HepG2 (cell line): ENCODE data around the gene SH2D2A. TPM values are rescaled to one million over a fixed set of nuclear protein-coding genes. Genes with fewer than 3 reads are reported as not detected.

Source experiments
- DPF2 ChIP-seq: sonication (generic); formaldehyde crosslinking; IDR thresholded peaks from 2 replicates; pipeline ENCODE4 v1.4.0; 2020; ENCODE audit warnings: mild to moderate bottlenecking, low read depth, missing genetic modification reagents, borderline replicate concordance
- GTF3A ChIP-seq: sonication (generic); formaldehyde crosslinking; conservative IDR thresholded peaks from 2 replicates; pipeline ENCODE4 v1.4.0; 2020; ENCODE audit warnings: mild to moderate bottlenecking, missing genetic modification reagents
- HCFC1 ChIP-seq: fragments of 150-350 bp; IDR thresholded peaks from 2 replicates; pipeline ENCODE4 v1.6.1; 2014; ENCODE audit warnings: low read depth, low read length
- IKZF4 ChIP-seq: sonication (generic); formaldehyde crosslinking; IDR thresholded peaks from 2 replicates; pipeline ENCODE4 v1.5.1; 2020; ENCODE audit warnings: borderline replicate concordance, mild to moderate bottlenecking, low read depth, missing genetic modification reagents; ENCODE audit errors: not compliant biosample characterization
- IKZF5 ChIP-seq: IDR thresholded peaks from 2 replicates; pipeline ENCODE4 v1.6.1; 2018; ENCODE audit warnings: missing genetic modification reagents, mild to moderate bottlenecking, missing compliant biosample characterization
- PAX8 ChIP-seq: sonication (generic); formaldehyde crosslinking; IDR thresholded peaks from 2 replicates; pipeline ENCODE4 v1.8.0; 2022; ENCODE audit warnings: mild to moderate bottlenecking, missing genetic modification reagents, borderline replicate concordance
- SIN3A ChIP-seq: IDR thresholded peaks from 2 replicates; pipeline ENCODE4 v1.6.1; 2011; ENCODE audit warnings: low read depth, mild to moderate bottlenecking, control low read depth, low read length, borderline replicate concordance
- SMC3 ChIP-seq: IDR thresholded peaks from 2 replicates; pipeline ENCODE4 v1.6.1; 2011; ENCODE audit warnings: low read length, improper control_type of control experiment
- TGIF2 ChIP-seq: IDR thresholded peaks from 2 replicates; pipeline ENCODE4 v1.6.1; 2016; ENCODE audit warnings: control low read depth, missing compliant biosample characterization
- THRA ChIP-seq: sonication (generic); formaldehyde crosslinking; IDR thresholded peaks from 2 replicates; pipeline ENCODE4 v1.4.0; 2020; ENCODE audit warnings: missing genetic modification reagents, borderline replicate concordance
- ZNF12 ChIP-seq: sonication (generic); formaldehyde crosslinking; IDR thresholded peaks from 2 replicates; pipeline ENCODE4 v1.5.0; 2020; ENCODE audit warnings: missing genetic modification reagents
- ZNF121 ChIP-seq: sonication (generic); formaldehyde crosslinking; IDR thresholded peaks from 2 replicates; pipeline ENCODE4 v1.5.0; 2020; ENCODE audit warnings: mild to moderate bottlenecking, missing genetic modification reagents
- ZNF772 ChIP-seq: sonication (generic); formaldehyde crosslinking; IDR thresholded peaks from 2 replicates; pipeline ENCODE4 v1.5.0; 2020; ENCODE audit warnings: mild to moderate bottlenecking, missing genetic modification reagents
- polyA plus RNA-seq, 8 experiments: library from polyadenylated mRNA; depleted of rRNA in 3 of 8; stranded (reverse) in 7 of 8; unstranded in 1 of 8; fragments of >200 nt; fragmentation: Illumina TruSeq in 4 of 8; extraction: Trizol in 4 of 8; gene quantifications; 2 replicates each; pipeline versions ENCODE4 v1.2.1 to v1.2.3, GENCODE V29; 2011 to 2016; ENCODE audit warnings: low read depth in 4 of 8, missing spikeins in 1 of 8, mixed read lengths in 1 of 8; ENCODE audit not compliant: insufficient read depth in 1 of 8
- total RNA-seq, 5 experiments: library from RNA; depleted of rRNA; stranded (reverse); fragments of >200 nt; fragmentation: Illumina TruSeq; extraction: Trizol; gene quantifications; 2 replicates each; pipeline ENCODE4 v1.2.3, GENCODE V29; 2016; ENCODE audit warnings: low read depth in 1 of 5
- TF ChIP-seq, protein P1 (sequence below): sonication (generic); formaldehyde crosslinking; IDR thresholded peaks from 2 replicates; pipeline ENCODE4 v1.4.0; 2020; ENCODE audit warnings: missing genetic modification reagents, borderline replicate concordance
- TF ChIP-seq, protein P2 (sequence below): sonication (generic); formaldehyde crosslinking; IDR thresholded peaks from 2 replicates; pipeline ENCODE4 v1.5.0; 2020; ENCODE audit warnings: mild to moderate bottlenecking, missing genetic modification reagents, borderline replicate concordance

The SH2D2A gene
- total and polyA plus RNA-seq, 2 of the 13 experiments (the other 11 are each of a cell fraction or from before 2014, with no cell fraction given): 0.57 to 0.73 TPM

DNA sequence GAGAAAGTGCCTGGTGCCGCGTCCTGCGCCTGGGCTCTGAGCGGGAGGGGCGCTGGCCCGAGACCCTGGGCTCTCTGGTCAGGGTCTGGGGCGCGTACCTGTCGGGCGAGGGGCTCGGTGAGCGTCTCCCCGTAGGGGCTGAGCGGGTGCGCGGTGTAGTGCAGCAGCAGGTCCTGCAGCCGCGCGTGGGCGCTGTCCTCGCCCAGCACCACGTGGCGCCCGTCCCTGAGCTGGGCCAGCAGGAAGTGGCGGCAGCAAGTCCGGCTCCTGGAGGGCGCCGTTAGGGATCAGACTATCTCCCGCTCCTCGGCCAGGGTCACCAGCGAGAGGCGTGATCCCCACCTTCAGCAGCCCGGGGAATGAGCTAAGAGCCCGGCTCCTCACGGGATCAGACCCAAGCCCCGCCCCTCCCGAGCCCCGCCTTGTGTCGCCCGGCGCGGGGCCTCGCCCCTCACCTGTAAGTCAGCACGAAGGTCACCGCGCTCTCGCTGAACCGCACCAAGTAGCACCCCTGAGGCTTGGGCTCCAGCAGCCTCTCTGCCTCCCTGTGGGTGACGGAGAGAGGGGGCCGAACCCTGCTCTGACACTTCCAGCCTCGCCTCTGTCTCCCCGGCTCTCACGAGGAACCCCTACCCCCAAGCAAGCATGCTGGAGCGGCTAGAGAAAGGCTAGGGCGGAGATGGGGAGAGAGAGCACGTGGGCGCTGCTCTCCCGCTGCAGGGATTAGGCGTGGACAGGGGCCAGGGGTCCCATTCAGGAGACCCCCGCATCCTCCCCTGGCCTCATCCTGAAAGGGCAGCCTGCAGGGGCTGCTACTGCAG lies 2.7 kb downstream of the SH2D2A start (continued):
- TF ChIP-seq, protein P1, sequence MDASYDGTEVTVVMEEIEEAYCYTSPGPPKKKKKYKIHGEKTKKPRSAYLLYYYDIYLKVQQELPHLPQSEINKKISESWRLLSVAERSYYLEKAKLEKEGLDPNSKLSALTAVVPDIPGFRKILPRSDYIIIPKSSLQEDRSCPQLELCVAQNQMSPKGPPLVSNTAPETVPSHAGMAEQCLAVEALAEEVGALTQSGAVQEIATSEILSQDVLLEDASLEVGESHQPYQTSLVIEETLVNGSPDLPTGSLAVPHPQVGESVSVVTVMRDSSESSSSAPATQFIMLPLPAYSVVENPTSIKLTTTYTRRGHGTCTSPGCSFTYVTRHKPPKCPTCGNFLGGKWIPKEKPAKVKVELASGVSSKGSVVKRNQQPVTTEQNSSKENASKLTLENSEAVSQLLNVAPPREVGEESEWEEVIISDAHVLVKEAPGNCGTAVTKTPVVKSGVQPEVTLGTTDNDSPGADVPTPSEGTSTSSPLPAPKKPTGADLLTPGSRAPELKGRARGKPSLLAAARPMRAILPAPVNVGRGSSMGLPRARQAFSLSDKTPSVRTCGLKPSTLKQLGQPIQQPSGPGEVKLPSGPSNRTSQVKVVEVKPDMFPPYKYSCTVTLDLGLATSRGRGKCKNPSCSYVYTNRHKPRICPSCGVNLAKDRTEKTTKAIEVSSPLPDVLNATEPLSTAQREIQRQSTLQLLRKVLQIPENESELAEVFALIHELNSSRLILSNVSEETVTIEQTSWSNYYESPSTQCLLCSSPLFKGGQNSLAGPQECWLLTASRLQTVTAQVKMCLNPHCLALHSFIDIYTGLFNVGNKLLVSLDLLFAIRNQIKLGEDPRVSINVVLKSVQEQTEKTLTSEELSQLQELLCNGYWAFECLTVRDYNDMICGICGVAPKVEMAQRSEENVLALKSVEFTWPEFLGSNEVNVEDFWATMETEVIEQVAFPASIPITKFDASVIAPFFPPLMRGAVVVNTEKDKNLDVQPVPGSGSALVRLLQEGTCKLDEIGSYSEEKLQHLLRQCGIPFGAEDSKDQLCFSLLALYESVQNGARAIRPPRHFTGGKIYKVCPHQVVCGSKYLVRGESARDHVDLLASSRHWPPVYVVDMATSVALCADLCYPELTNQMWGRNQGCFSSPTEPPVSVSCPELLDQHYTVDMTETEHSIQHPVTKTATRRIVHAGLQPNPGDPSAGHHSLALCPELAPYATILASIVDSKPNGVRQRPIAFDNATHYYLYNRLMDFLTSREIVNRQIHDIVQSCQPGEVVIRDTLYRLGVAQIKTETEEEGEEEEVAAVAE (CRISPR knock-in tag): peak; percentile 57; the same call in 1 of the 2 replicates
- TF ChIP-seq SIN3A (0 out of 2 replicates have a peak, but pooled peaks have one; percentile 64), IKZF4 (CRISPR knock-in tag) (peak; percentile 96), ZNF121 (CRISPR knock-in tag) (no peak), GTF3A (CRISPR knock-in tag) (no peak), IKZF5 (CRISPR knock-in tag) (peak; percentile 88), TGIF2 (CRISPR knock-in tag) (no peak), SMC3 (no peak), ZNF772 (CRISPR knock-in tag) (peak; percentile 69), THRA (0 out of 2 replicates have a peak, but pooled peaks have one; percentile 54), HCFC1 (no peak), DPF2 (CRISPR knock-in tag) (0 out of 2 replicates have a peak, but pooled peaks have one; percentile 50), PAX8 (CRISPR knock-in tag) (0 out of 2 replicates have a peak, but pooled peaks have one; percentile 34), ZNF12 (peak; percentile 52; the same call in 1 of the 2 replicates)
- TF ChIP-seq, protein P2, sequence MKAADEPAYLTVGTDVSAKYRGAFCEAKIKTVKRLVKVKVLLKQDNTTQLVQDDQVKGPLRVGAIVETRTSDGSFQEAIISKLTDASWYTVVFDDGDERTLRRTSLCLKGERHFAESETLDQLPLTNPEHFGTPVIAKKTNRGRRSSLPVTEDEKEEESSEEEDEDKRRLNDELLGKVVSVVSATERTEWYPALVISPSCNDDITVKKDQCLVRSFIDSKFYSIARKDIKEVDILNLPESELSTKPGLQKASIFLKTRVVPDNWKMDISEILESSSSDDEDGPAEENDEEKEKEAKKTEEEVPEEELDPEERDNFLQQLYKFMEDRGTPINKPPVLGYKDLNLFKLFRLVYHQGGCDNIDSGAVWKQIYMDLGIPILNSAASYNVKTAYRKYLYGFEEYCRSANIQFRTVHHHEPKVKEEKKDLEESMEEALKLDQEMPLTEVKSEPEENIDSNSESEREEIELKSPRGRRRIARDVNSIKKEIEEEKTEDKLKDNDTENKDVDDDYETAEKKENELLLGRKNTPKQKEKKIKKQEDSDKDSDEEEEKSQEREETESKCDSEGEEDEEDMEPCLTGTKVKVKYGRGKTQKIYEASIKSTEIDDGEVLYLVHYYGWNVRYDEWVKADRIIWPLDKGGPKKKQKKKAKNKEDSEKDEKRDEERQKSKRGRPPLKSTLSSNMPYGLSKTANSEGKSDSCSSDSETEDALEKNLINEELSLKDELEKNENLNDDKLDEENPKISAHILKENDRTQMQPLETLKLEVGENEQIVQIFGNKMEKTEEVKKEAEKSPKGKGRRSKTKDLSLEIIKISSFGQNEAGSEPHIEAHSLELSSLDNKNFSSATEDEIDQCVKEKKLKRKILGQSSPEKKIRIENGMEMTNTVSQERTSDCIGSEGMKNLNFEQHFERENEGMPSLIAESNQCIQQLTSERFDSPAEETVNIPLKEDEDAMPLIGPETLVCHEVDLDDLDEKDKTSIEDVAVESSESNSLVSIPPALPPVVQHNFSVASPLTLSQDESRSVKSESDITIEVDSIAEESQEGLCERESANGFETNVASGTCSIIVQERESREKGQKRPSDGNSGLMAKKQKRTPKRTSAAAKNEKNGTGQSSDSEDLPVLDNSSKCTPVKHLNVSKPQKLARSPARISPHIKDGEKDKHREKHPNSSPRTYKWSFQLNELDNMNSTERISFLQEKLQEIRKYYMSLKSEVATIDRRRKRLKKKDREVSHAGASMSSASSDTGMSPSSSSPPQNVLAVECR (CRISPR knock-in tag): peak; percentile 87
